DND-41 (cell line): ENCODE data around the gene NAA80.

ENCODE experiments used
- ATAC-seq: fragments of 200-7000 bp; cut with Tn5 transposase; 3 replicates; pipeline ENCODE4 v1.9.1; 2021; ENCODE audit warnings: low read depth; ENCODE audit not compliant: insufficient read depth
- DNase-seq: peaks from one replicate; pipeline ENCODE4 v3.0.0-alpha.2; 2020
- H2AFZ ChIP-seq: 2 replicates; pipeline ENCODE4 v1.6.0; 2012; ENCODE audit warnings: low read depth, low read length
- H3K27ac ChIP-seq: 2 replicates; pipeline ENCODE4 v1.5.1; 2012; ENCODE audit warnings: low read length, inconsistent platforms
- H3K27me3 ChIP-seq: fragments of 200-600 bp; sonication (generic); 2 replicates; pipeline ENCODE4 v1.6.0; 2012; ENCODE audit warnings: low read length, mild to moderate bottlenecking, inconsistent platforms; ENCODE audit not compliant: insufficient read depth, poor library complexity
- H3K36me3 ChIP-seq: 2 replicates; pipeline ENCODE4 v1.5.1; 2012; ENCODE audit warnings: low read length, inconsistent platforms; ENCODE audit not compliant: insufficient read depth
- H3K4me1 ChIP-seq: 2 replicates; pipeline ENCODE4 v1.5.1; 2012; ENCODE audit warnings: mild to moderate bottlenecking, low read length; ENCODE audit not compliant: insufficient read depth
- H3K4me2 ChIP-seq: 2 replicates; pipeline ENCODE4 v1.6.0; 2012; ENCODE audit warnings: mild to moderate bottlenecking, moderate library complexity, low read length, inconsistent platforms; ENCODE audit not compliant: insufficient read depth
- H3K4me3 ChIP-seq, 2 experiments: fragments of 200-600 bp in 1 of 2; shearing (Covaris generic) in 1 of 2; 2 replicates each; pipeline ENCODE4 v1.5.1; 2012 to 2016; ENCODE audit warnings: inconsistent platforms in 2 of 2, low read length in 2 of 2, mild to moderate bottlenecking in 2 of 2, low read depth in 1 of 2, moderate library complexity in 1 of 2
- H3K79me2 ChIP-seq: 2 replicates; pipeline ENCODE4 v1.6.0; 2012; ENCODE audit warnings: low read length, inconsistent platforms; ENCODE audit not compliant: insufficient read depth
- H3K9ac ChIP-seq: 2 replicates; pipeline ENCODE4 v1.6.0; 2012; ENCODE audit warnings: low read depth, mild to moderate bottlenecking, inconsistent platforms, low read length, moderate library complexity
- H3K9me3 ChIP-seq: 2 replicates; pipeline ENCODE4 v1.5.1; 2012; ENCODE audit warnings: low read length, moderate library complexity, mild to moderate bottlenecking, inconsistent platforms; ENCODE audit not compliant: insufficient read depth, severe bottlenecking
- H4K20me1 ChIP-seq: 2 replicates; pipeline ENCODE4 v1.6.0; 2012; ENCODE audit warnings: low read length; ENCODE audit not compliant: insufficient read depth
- EZH2 ChIP-seq: IDR thresholded peaks from 3 replicates; pipeline ENCODE4 v1.6.1; 2012; ENCODE audit warnings: borderline replicate concordance, low read depth, mild to moderate bottlenecking, moderate library complexity, low read length, inconsistent platforms; ENCODE audit not compliant: severe bottlenecking
- TF ChIP-seq, protein P1 (sequence below): IDR thresholded peaks from 2 replicates; pipeline ENCODE4 v1.5.1; 2012; ENCODE audit warnings: borderline replicate concordance, low read length, moderate library complexity, mild to moderate bottlenecking; ENCODE audit not compliant: poor library complexity, severe bottlenecking; ENCODE audit errors: extremely low read depth

The NAA80 gene

DNA sequence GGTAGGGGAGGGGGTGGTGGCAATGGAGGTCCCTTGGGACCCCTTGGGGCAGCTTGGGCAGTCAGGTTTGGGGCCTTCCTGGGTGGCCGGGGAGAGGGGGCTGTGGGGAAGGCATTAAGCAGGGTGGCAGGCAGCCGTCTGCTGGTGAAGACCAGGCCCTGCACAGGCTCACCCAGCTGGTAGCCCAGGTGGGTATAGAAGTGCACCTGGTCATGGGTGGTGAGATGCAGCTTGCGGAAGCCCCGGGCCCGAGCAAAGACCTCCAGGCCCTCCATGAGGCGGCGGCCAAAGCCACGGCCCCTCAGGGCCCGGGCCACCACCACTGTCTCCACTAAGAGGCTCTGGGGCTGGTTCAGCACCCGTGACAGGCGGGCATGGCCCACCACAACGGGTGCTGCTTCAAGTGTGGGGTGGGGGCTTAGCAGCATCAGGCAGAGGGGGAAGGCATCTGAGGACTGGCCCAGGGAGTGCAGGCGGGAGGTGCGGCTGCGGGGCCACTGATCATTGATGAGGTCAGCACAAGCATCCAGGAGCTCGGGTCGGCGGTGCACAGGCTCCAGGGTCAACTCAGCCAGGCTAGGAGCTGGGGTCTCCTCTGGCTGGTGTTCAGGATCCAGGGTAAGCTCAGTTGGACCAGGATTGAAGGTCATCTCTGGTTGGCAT is 2.4 kb downstream of the NAA80 start:
- Histone ChIP-seq H4K20me1 (peaks cover 3% of the 10 kb centered on the region; the same call in 1 of the 2 replicates), H3K4me1 (peaks cover 40% of the 10 kb centered on the region), H3K4me2 (no peak overlapping the region), H3K27ac (no peak overlapping the region), H3K9me3 (no peaks in the 10 kb centered on the region), H3K4me3 (no peak overlapping the region), H3K36me3 (peaks cover 6% of the 10 kb centered on the region; the same call in 1 of the 2 replicates), H3K9ac (no peak overlapping the region), H3K27me3 (no peaks in the 10 kb centered on the region), H3K79me2 (peaks cover 11% of the 10 kb centered on the region), H2AFZ (no peak overlapping the region)
- no peak for DNase-seq
- ATAC-seq = no peak
- TF ChIP-seq EZH2 = no peak
- TF ChIP-seq, protein P1, sequence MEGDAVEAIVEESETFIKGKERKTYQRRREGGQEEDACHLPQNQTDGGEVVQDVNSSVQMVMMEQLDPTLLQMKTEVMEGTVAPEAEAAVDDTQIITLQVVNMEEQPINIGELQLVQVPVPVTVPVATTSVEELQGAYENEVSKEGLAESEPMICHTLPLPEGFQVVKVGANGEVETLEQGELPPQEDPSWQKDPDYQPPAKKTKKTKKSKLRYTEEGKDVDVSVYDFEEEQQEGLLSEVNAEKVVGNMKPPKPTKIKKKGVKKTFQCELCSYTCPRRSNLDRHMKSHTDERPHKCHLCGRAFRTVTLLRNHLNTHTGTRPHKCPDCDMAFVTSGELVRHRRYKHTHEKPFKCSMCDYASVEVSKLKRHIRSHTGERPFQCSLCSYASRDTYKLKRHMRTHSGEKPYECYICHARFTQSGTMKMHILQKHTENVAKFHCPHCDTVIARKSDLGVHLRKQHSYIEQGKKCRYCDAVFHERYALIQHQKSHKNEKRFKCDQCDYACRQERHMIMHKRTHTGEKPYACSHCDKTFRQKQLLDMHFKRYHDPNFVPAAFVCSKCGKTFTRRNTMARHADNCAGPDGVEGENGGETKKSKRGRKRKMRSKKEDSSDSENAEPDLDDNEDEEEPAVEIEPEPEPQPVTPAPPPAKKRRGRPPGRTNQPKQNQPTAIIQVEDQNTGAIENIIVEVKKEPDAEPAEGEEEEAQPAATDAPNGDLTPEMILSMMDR = no peak

GRCh38 chr3:50295553-50296431 is 3.4 kb downstream of the NAA80 start:
- TF ChIP-seq, protein P1 = no peak
- no peak for TF ChIP-seq EZH2
- ATAC-seq = no peak
- H3K79me2 ChIP-seq = peaks cover 21% of the 10 kb centered on the region
- H3K4me2 ChIP-seq = no peak overlapping the region
- no peak overlapping the region for H3K4me3 ChIP-seq
- no peak overlapping the region for H3K27ac ChIP-seq
- H4K20me1 ChIP-seq = peaks cover 3% of the 10 kb centered on the region; the same call in 1 of the 2 replicates
- H3K9ac ChIP-seq = no peak overlapping the region
- peaks cover 49% of the 10 kb centered on the region for H3K4me1 ChIP-seq
- H2AFZ ChIP-seq = no peak overlapping the region
- H3K27me3 ChIP-seq = no peaks in the 10 kb centered on the region
- DNase-seq = no peak
- peaks cover 6% of the 10 kb centered on the region; the same call in 1 of the 2 replicates for H3K36me3 ChIP-seq
- H3K9me3 ChIP-seq = no peaks in the 10 kb centered on the region

DNA sequence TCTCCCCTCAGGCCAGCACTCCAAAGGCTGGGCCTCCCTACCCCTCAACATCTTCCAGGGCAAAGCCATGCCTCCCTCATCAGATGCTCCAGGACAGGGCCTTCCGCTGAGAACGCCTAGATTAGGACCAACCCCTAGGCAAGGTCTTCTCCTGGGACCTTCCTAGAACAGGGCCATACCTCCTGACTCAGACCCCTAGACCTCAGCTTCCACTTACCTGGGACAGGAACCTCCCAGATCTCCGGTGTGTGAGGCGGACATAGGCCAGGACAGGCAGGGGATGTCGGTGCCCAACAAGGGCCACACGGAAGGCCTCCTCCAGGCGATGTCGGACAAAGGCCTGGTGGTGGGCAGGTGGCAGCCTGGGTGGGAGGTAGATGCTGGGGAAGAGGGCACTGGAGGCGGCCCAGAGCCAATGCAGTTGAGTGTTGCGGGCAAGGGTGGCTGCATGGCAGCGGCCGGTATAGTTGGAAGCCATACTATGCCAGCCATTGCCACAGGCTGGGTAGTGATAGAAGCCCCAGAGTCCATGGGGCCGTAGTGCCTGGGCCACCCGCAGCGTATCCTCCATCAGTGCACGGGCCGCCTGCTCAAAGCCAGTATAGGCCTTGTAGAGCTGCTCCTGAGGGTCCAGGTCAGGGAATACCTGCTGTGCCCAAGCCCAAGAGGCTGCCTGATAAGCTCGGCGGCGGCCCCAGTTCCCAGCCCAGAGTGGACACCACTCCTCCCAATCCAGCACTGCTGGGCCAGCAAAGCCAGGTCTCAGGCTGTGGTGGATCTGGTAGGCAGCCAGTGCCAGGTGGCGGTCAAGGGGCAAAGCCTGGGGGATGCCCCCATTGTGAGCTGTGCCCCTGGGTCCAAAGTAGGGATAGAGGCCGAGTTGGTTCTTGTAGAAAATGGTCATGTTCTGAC is 4.5 kb downstream of the NAA80 start:
- no peak overlapping the region for H3K4me3 ChIP-seq
- H3K9ac ChIP-seq = no peak overlapping the region

More for the DNA sequence above, 4.5 kb downstream of the NAA80 start:
- Histone ChIP-seq H3K36me3 (peaks cover 16% of the 10 kb centered on the region), H2AFZ (no peak overlapping the region), H3K4me2 (no peak overlapping the region), H3K9me3 (no peaks in the 10 kb centered on the region), H4K20me1 (peaks cover 11% of the 10 kb centered on the region; the same call in 1 of the 2 replicates), H3K79me2 (peaks cover 32% of the 10 kb centered on the region), H3K27me3 (no peaks in the 10 kb centered on the region), H3K4me1 (peaks cover 50% of the 10 kb centered on the region), H3K27ac (no peak overlapping the region)
- ATAC-seq (no peak), DNase-seq (no peak)
- TF ChIP-seq, protein P1 = no peak
- no peak for TF ChIP-seq EZH2
